Activated effector memory CD4-positive, alpha-beta T cell treated with anti-CD3 and anti-CD28 coated beads, Interleukin-2, amount 50 U/mL, for 16 hours (primary cell): ENCODE data around the gene SCFD2.
"Not testable (repeated sequence)": the region's sequence is repeated elsewhere in the genome, so short reads cannot be mapped to it uniquely, and the experiment has no call there.

Source experiments
- DNase-seq: peaks from one replicate; pipeline ENCODE4 v3.0.0-alpha.2; 2020

SCFD2 gene

DNA sequence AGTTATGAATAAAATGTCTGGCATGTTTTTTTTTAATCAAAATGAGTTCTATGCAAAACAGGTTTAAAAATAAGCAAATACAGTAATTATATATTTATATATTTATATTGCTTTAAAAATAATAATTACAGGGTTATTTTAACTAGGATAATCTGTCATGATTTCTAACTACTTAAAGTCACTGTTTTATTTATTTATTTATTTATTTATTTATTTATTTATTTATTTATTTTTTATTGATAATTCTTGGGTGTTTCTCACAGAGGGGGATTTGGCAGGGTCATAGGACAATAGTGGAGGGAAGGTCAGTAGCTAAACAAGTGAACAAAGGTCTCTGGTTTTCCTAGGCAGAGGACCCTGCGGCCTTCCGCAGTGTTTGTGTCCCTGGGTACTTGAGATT lies 129.2 kb downstream of the SCFD2 start:
- not testable (repeated sequence) for DNase-seq

DNA sequence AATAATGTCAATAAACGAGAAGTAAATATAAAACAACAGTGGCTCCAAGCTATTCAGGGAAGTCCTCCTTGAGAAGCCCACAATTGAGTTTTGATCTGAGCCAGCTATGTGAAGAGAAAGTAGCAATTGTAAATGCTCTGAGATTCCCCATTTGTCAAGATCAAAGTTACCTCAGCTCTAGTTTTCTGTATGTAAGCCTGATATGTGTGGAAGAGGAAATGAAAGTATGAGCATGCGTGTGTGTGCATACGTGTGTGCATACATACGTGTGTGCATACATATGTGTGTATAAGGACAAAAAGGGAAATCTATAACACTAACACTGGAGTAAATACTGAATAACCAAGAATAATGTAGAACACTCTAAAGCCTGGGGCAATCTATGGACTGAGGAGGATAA lies 130.3 kb downstream of the SCFD2 start:
- DNase-seq = no peak

DNA sequence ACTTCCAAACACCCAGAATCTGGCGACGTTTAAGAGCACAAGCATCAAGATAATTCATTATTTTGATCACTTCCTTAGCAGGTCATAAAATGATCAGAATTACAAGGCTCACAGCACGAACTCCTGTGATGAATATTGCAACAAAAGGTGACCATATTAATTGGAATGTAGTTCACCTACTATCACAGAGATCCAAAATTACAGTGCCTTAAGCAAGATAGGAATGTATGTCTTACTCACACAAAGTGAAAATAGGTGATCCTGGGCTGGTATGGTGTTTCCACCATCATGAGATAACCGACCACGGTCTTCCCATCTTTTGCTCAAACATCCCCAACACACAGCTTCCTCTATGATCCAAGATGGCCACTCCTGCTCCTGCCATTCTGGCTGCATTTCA lies 131.2 kb downstream of the SCFD2 start:
- no peak for DNase-seq

- DNase-seq = no peak
Observed at GRCh38 chr4:53234111-53234510, 131.8 kb downstream of the SCFD2 start.

DNA sequence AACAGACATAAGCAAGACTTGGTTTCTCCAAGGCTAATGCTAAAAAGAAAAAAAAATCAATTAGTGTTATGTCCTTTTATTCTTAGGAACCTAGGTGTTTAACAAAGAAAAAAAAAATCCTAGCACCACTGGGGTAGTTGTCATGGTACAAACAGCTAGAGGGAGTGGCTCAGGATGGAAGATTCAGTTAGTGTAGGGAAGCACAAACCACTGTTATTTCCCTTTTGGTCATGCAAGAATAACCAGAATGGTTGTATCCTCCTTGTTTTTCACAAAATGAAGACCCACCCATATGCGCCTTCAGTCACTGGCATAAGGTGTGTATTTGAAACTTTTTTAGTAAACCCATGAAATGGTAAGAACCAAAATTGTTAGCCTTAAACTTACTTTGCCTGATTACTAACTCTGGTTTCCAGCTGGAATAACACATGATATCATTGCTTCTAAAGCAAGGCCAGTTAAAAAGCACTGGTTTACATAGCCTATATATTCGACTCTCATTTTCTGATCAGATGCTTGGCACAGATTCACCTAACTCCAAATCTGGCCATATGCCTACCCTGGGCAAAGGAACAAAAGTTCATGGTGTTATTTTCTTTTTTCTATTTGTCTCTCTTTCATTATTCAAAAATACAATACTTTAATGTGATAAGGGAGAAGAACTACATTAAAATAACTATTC lies 132.6 kb downstream of the SCFD2 start:
- no peak for DNase-seq

DNA sequence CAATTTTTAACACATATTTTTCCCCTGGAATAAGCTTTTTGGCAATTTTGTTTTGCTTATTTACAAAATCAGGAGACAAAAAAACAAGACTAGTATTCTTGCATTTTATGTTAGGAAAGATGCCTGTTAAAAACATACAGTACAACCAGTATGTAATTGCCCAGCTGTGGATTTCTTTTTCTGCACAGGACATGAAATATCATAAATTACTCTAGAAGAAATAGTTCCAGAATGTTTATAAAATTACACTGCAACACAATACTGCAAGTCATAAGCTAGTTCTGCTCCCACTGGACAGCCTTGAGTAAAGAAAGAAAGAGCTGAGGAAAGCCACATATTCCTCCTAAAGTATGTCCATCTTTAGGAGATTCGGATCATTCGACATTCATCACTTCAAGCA lies 133.5 kb downstream of the SCFD2 start:
- DNase-seq = no peak

- DNase-seq = no peak
Observed at GRCh38 chr4:53228036-53228435, 137.8 kb downstream of the SCFD2 start.

- DNase-seq = no peak
Observed at GRCh38 chr4:53227451-53227850, 138.4 kb downstream of the SCFD2 start.

- no peak for DNase-seq
Observed at GRCh38 chr4:53221832-53222480, 143.9 kb downstream of the SCFD2 start.

- DNase-seq = not testable (repeated sequence)
Observed at GRCh38 chr4:53219148-53219547, 146.7 kb downstream of the SCFD2 start.

DNA sequence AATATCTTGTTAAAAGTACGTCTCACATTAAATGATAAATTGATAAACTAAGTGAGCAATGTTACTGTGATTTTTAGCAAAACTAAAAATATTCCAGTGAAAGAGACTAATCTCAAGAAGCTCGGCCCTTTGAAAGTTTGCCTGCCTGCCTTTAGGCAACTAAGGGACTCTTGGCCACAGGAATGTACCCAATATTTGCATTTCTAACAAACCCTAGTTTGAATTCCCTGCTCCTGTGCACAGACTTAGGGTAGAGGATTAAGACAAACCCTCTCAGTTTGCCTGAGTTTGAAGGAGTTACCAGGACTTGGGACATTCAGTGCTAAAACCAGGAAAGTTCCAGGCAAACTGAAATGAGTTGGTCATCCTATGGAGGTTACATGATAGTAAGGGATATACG lies 157.1 kb downstream of the SCFD2 start:
- DNase-seq = no peak

GRCh38 chr4:53205970-53206369 lies 159.9 kb downstream of the SCFD2 start:
- no peak for DNase-seq

- DNase-seq = no peak
Observed at GRCh38 chr4:53199356-53199755, 166.5 kb downstream of the SCFD2 start.

DNA sequence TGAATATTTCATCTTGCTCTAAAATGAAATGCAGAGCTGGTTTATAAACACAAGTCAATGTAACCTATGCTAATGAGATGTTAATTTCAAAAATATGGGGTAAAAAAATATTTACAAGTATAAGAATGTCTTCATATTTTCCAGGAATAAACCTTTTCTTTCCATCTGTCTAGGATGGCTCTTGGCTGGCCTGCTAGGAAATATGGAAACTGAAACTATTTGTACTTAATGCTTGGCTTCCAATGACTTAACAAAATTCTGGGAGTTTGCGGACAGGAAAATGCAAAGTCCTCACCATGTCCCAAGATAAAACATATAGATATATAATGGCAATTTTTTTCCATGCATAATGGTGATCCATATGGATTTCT lies 168.1 kb downstream of the SCFD2 start:
- DNase-seq = no peak

DNA sequence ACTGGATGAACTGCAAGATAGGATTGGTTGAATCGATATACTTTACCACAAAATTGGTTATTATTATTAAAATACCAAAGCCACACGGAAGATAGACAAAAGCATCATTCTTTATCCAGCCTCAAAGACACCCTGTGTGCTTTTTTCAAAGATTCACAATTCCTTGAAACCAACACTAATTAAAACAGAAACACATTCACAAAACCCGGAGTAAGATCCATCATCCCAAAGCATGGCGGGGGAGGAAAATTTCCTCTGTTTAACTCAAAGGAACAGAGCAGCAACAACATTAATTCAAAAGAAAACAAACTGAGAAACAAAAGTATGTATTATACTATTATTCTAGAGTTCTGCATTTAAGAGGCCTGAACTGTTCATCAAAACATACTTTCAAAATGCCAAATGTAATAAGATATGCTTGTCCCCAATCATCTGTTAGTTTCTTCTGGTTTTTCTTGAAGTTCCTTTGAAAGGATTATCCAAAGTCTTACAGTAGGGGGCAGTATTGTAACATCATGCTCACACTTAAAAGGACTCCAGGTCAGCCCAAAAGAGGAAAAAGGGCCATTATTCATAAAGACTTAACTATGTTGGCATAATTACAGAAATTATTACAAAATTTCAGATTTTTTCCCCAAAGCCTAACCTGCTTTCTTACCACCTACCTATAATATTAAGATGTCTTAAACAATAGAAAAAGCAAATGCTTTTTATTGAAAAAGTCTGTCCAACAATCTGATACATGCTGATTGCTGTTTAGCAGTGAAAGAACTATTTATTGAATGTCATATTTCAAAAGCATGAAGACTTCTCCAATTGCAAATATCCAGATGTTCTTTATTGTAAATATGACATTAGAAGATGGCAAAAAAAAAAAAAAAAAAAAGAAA lies 168.7 kb downstream of the SCFD2 start:
- no peak for DNase-seq

GRCh38 chr4:53195815-53196661 lies 169.8 kb downstream of the SCFD2 start:
- no peak for DNase-seq

DNA sequence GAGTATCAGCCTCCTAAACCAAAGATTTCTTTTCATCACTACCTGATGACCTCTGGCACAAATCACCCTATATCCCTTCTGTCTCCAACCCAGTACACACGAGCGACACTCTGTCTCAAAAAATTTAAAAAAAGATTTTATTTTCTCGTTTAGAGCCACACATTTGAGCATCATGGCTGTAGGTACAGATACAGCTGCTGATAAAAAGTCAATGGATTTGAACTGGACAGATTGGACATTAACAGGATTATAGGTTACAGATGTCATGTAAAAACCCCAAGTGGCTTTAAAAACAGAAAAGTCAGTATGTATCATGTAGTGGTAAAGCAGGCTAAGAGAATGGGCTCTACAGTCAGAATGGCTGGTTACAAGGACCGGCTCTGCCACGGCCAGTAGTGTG lies 171.1 kb downstream of the SCFD2 start:
- DNase-seq = no peak

DNA sequence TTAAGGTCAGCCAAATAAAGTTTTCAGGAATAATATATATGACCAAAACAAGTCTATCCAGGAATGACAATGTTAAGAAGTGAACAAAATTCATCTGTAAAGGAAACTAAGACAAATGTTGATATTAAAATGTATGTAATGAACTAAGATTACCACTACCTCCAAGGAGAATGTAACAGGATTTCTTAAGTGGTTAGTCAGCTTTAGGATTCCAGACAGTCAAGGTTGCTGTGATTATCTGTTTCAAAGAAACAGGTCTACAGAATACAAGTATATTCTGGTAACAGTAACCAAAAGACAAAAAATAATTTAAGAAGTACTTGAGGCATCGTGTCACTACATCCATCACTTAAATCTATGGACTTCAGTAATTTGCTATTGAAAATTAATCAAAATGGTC lies 172.8 kb downstream of the SCFD2 start:
- no peak for DNase-seq

- no peak for DNase-seq
Observed at GRCh38 chr4:53192496-53192895, 173.4 kb downstream of the SCFD2 start.

GRCh38 chr4:53191997-53192396 lies 173.9 kb downstream of the SCFD2 start:
- DNase-seq = no peak

- DNase-seq = no peak
Observed at GRCh38 chr4:53189011-53189410, 176.8 kb downstream of the SCFD2 start.

DNA sequence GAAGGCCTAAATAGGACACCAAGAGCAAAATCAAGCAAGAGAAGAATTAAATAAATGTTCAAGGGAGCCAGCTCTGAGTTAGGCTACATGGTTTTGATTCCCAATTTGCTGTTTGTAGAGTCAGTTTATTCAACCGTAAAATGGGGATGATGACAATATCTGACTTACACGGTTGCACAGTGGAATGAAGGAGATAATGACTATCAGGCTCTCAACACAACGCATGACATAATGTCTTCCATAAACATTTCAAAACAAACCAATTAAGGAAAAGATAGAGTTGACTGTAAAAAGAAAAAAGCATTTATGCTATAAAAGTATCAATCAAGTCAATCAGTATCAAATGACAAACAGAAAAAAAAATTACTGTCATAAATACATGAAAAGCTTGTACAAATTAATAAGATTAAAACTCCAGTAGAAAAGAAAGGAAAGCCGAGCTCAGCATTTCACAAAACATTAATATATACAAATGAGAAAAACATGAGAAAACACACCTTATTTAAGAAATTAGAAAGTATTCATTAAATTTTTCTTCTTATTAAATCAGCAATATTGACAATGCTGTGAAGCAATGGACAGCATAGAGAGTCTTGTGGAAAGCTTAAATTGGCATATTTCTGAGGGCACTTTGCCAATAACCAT lies 179.0 kb downstream of the SCFD2 start:
- DNase-seq = no peak
